SJSA1 (cell line): ENCODE data around the gene IFI30. TPM values are rescaled to one million over a fixed set of nuclear protein-coding genes. Genes with fewer than 3 reads are reported as not detected.

Experiments
- DNase-seq, 2 experiments: peaks; one replicate each; pipeline ENCODE4 v3.0.0-alpha.2; 2015 to 2020; ENCODE audit warnings: low spot score in 2 of 2, low read depth in 1 of 2
- H3K27ac ChIP-seq: fragments of 250-450 bp; sonication (Bioruptor Pico); 2 replicates; pipeline ENCODE4 v1.5.1; 2020; ENCODE audit warnings: mild to moderate bottlenecking, moderate library complexity
- H3K27me3 ChIP-seq: fragments of 250-450 bp; sonication (Bioruptor Pico); replicated peaks from 2 replicates; pipeline ENCODE4 v1.5.1; 2020; ENCODE audit warnings: mild to moderate bottlenecking, moderate library complexity
- H3K36me3 ChIP-seq: fragments of 250-450 bp; sonication (Bioruptor Pico); 2 replicates; pipeline ENCODE4 v1.5.1; 2020; ENCODE audit warnings: mild to moderate bottlenecking
- H3K4me1 ChIP-seq: fragments of 250-450 bp; sonication (Bioruptor Pico); replicated peaks from 2 replicates; pipeline ENCODE4 v1.6.1; 2021; ENCODE audit warnings: mild to moderate bottlenecking
- H3K4me3 ChIP-seq: fragments of 250-450 bp; sonication (Bioruptor Pico); 2 replicates; pipeline ENCODE4 v1.5.1; 2020; ENCODE audit warnings: mild to moderate bottlenecking
- H3K9me3 ChIP-seq: fragments of 250-450 bp; sonication (Bioruptor Pico); replicated peaks from 2 replicates; pipeline ENCODE4 v1.5.1; 2020; ENCODE audit warnings: mild to moderate bottlenecking
- total RNA-seq: library from RNA; depleted of rRNA; stranded (reverse); fragments of >200 nt; shearing (Covaris generic); gene quantifications from 2 replicates; pipeline ENCODE4 v1.2.3, GENCODE V29; 2014

The IFI30 gene
- total RNA-seq, 1 experiment from 2014 or later, result 2.7 TPM

GRCh38 chr19:18194181-18194530 is 20.5 kb downstream of the IFI30 start:
- H3K27ac ChIP-seq, result no peak overlapping the region
- peak overlapping the region; percentile 77 for H3K4me3 ChIP-seq
- DNase-seq, result no peak
- no peaks in the 10 kb centered on the region for H3K27me3 ChIP-seq
- peaks cover 9% of the 10 kb centered on the region for H3K4me1 ChIP-seq
- H3K9me3 ChIP-seq, result no peaks in the 10 kb centered on the region
- H3K36me3 ChIP-seq, result peaks cover 9% of the 10 kb centered on the region

GRCh38 chr19:18194554-18195238 is 21.1 kb downstream of the IFI30 start:
- Histone ChIP-seq H3K27ac (no peak overlapping the region), H3K4me3 (no peak overlapping the region)
- DNase-seq, result no peak

GRCh38 chr19:18196511-18196845 is 22.9 kb downstream of the IFI30 start:
- H3K27ac ChIP-seq, result no peak overlapping the region
- DNase-seq, result no peak
- peaks cover 9% of the 10 kb centered on the region for H3K36me3 ChIP-seq
- no peaks in the 10 kb centered on the region for H3K27me3 ChIP-seq
- no peak overlapping the region for H3K4me3 ChIP-seq
- H3K9me3 ChIP-seq, result no peaks in the 10 kb centered on the region
- H3K4me1 ChIP-seq, result peaks cover 9% of the 10 kb centered on the region

More at GRCh38 chr19:18194554-18195238, 21.1 kb downstream of the IFI30 start:
- peaks cover 9% of the 10 kb centered on the region for H3K36me3 ChIP-seq
- no peaks in the 10 kb centered on the region for H3K9me3 ChIP-seq
- no peaks in the 10 kb centered on the region for H3K27me3 ChIP-seq
- peaks cover 9% of the 10 kb centered on the region for H3K4me1 ChIP-seq

GRCh38 chr19:18197306-18197705 is 23.7 kb downstream of the IFI30 start:
- Histone ChIP-seq H3K27me3 (no peaks in the 10 kb centered on the region), H3K4me1 (peaks cover 9% of the 10 kb centered on the region), H3K36me3 (peaks cover 9% of the 10 kb centered on the region), H3K4me3 (no peak overlapping the region), H3K9me3 (no peaks in the 10 kb centered on the region), H3K27ac (no peak overlapping the region)
- DNase-seq, result no peak

- DNase-seq, result no peak
- no peaks in the 10 kb centered on the region for H3K27me3 ChIP-seq
- H3K9me3 ChIP-seq, result no peaks in the 10 kb centered on the region
- no peak overlapping the region for H3K27ac ChIP-seq
- H3K36me3 ChIP-seq, result peaks cover 9% of the 10 kb centered on the region
- H3K4me3 ChIP-seq, result no peak overlapping the region
- peaks cover 12% of the 10 kb centered on the region for H3K4me1 ChIP-seq
These were observed 24.3 kb downstream of the IFI30 start for GRCh38 chr19:18197941-18198340.

- no peak for DNase-seq
These were observed 24.8 kb downstream of the IFI30 start for GRCh38 chr19:18198374-18198773.

GRCh38 chr19:18202397-18202777 is 28.8 kb downstream of the IFI30 start:
- H3K36me3 ChIP-seq, result no peaks in the 10 kb centered on the region
- no peak overlapping the region for H3K27ac ChIP-seq
- peaks cover 18% of the 10 kb centered on the region for H3K4me1 ChIP-seq
- H3K4me3 ChIP-seq, result no peak overlapping the region
- H3K27me3 ChIP-seq, result no peaks in the 10 kb centered on the region
- no peaks in the 10 kb centered on the region for H3K9me3 ChIP-seq
- DNase-seq, result no peak

More at GRCh38 chr19:18198374-18198773, 24.8 kb downstream of the IFI30 start:
- H3K27me3 ChIP-seq, result no peaks in the 10 kb centered on the region
- peaks cover 16% of the 10 kb centered on the region for H3K4me1 ChIP-seq
- peaks cover 9% of the 10 kb centered on the region for H3K36me3 ChIP-seq
- H3K9me3 ChIP-seq, result no peaks in the 10 kb centered on the region
- H3K27ac ChIP-seq, result no peak overlapping the region
- H3K4me3 ChIP-seq, result no peak overlapping the region

GRCh38 chr19:18202778-18203407 is 29.3 kb downstream of the IFI30 start:
- Histone ChIP-seq H3K36me3 (no peaks in the 10 kb centered on the region), H3K4me1 (peaks cover 20% of the 10 kb centered on the region), H3K4me3 (peak overlapping the region; percentile 45), H3K9me3 (no peaks in the 10 kb centered on the region), H3K27me3 (no peaks in the 10 kb centered on the region), H3K27ac (no peak overlapping the region)
- DNase-seq, result no peak

GRCh38 chr19:18203408-18203862 is 29.8 kb downstream of the IFI30 start:
- Histone ChIP-seq H3K9me3 (no peaks in the 10 kb centered on the region), H3K27me3 (no peaks in the 10 kb centered on the region), H3K27ac (no peak overlapping the region), H3K4me3 (peak overlapping the region; percentile 45), H3K36me3 (no peaks in the 10 kb centered on the region), H3K4me1 (peaks cover 23% of the 10 kb centered on the region)
- no peak for DNase-seq

- no peaks in the 10 kb centered on the region for H3K36me3 ChIP-seq
- H3K4me1 ChIP-seq, result peaks cover 23% of the 10 kb centered on the region
- no peaks in the 10 kb centered on the region for H3K9me3 ChIP-seq
- H3K27me3 ChIP-seq, result no peaks in the 10 kb centered on the region
- peak within 1 kb of the TSS; percentile 45 for H3K4me3 ChIP-seq
- peak; percentile 100 for DNase-seq
- peak within 1 kb of the TSS; percentile 65 for H3K27ac ChIP-seq
These were observed 30.3 kb downstream of the IFI30 start, which contains the start of gene RAB3A for GRCh38 chr19:18203863-18204393. RAB3A (minus strand) TSS chr19:18204042; CDS start chr19:18202740, 1,302 bp downstream.

- Histone ChIP-seq H3K36me3 (no peaks in the 10 kb centered on the region), H3K27me3 (no peaks in the 10 kb centered on the region), H3K9me3 (no peaks in the 10 kb centered on the region), H3K27ac (peak overlapping the region; percentile 65), H3K4me3 (peak overlapping the region; percentile 41), H3K4me1 (peaks cover 23% of the 10 kb centered on the region)
- DNase-seq, result no peak
These were observed 31.0 kb downstream of the IFI30 start for GRCh38 chr19:18204394-18205199.

GRCh38 chr19:18205200-18205892 is 31.7 kb downstream of the IFI30 start:
- Histone ChIP-seq H3K4me1 (peaks cover 23% of the 10 kb centered on the region), H3K4me3 (peak overlapping the region; percentile 41), H3K9me3 (no peaks in the 10 kb centered on the region), H3K36me3 (no peaks in the 10 kb centered on the region), H3K27me3 (no peaks in the 10 kb centered on the region), H3K27ac (peak overlapping the region; percentile 65)
- peak in 1 of 2 experiments; percentile 77 for DNase-seq

- Histone ChIP-seq H3K27ac (no peak overlapping the region), H3K4me1 (peaks cover 23% of the 10 kb centered on the region), H3K9me3 (no peaks in the 10 kb centered on the region), H3K36me3 (no peaks in the 10 kb centered on the region), H3K4me3 (no peak overlapping the region), H3K27me3 (no peaks in the 10 kb centered on the region)
- no peak for DNase-seq
These were observed 32.4 kb downstream of the IFI30 start for GRCh38 chr19:18206018-18206417.
